Tibial nerve (tissue), 4 donors: ENCODE results near the gene RSPH9. TPM values are rescaled to one million over a fixed set of nuclear protein-coding genes. Genes with fewer than 3 reads are reported as not detected.

Experiments
- DNase-seq, 2 donors: peaks; one replicate each; pipeline ENCODE4 v3.0.0-alpha.2; 2019; ENCODE audit warnings: low spot score in 2 of 2
- H3K27ac ChIP-seq, 4 donors: fragments of 200-600 bp; sonication (generic) in 3 of 4; one replicate each; pipeline ENCODE4 v1.5.1; 2017 to 2019; ENCODE audit warnings: mild to moderate bottlenecking in 1 of 4
- H3K27me3 ChIP-seq, 2 donors: fragments of 200-600 bp; sonication (generic) in 1 of 2; one replicate each; pipeline versions ENCODE4 v1.5.1 to v1.6.0; 2017 to 2019
- H3K36me3 ChIP-seq, 3 donors: fragments of 200-600 bp; sonication (generic); one replicate each; pipeline ENCODE4 v1.5.1; 2018 to 2019
- H3K4me1 ChIP-seq, 4 donors: fragments of 200-600 bp; sonication (generic) in 3 of 4; one replicate each; pipeline ENCODE4 v1.5.1; 2017 to 2019
- H3K4me3 ChIP-seq, 4 donors: fragments of 200-600 bp; sonication (generic) in 3 of 4; one replicate each; pipeline ENCODE4 v1.5.1; 2017 to 2019; ENCODE audit warnings: mild to moderate bottlenecking in 1 of 4, moderate library complexity in 1 of 4
- H3K9me3 ChIP-seq, 4 donors: fragments of 200-600 bp; sonication (generic) in 3 of 4; one replicate each; pipeline ENCODE4 v1.5.1; 2017 to 2019
- CTCF ChIP-seq, 5 experiments: fragments of 200-600 bp in 3 of 5; fragments of 450-650 bp in 2 of 5; sonication (generic) in 3 of 5; IDR thresholded peaks; one replicate each; pipeline ENCODE4 v1.5.1; 2016 to 2019; ENCODE audit warnings: antibody characterized with exemption in 5 of 5, mild to moderate bottlenecking in 3 of 5, moderate library complexity in 2 of 5
- EP300 ChIP-seq, 2 donors: sonication (generic); formaldehyde crosslinking; IDR thresholded peaks; one replicate each; pipeline ENCODE4 v1.6.1; 2017; ENCODE audit warnings: antibody characterized with exemption in 2 of 2, mild to moderate bottlenecking in 1 of 2
- POLR2A ChIP-seq, 2 donors: fragments of 450-650 bp; IDR thresholded peaks; one replicate each; pipeline ENCODE4 v1.6.1; 2017; ENCODE audit warnings: antibody characterized with exemption in 2 of 2, mild to moderate bottlenecking in 2 of 2, moderate library complexity in 2 of 2
- WGBS, 2 donors: methylation state at CpG; one replicate each; pipeline ENCODE4 v1.1.5; 2018; 5-methylcytosine and 5-hydroxymethylcytosine counted together
- total RNA-seq, 4 donors: library from RNA; depleted of rRNA; stranded (reverse); fragments of >200 nt; gene quantifications; one replicate each; pipeline ENCODE4 v1.1.0, GENCODE V29; 2016

The RSPH9 gene
- total RNA-seq, 4 donors from 2014 or later: 0.30 to 0.66 (median 0.63) TPM; not detected in 1

GRCh38 chr6:43720999-43721398 is 76.2 kb downstream of the RSPH9 start:
- no peak overlapping the region for H3K27ac ChIP-seq
- TF ChIP-seq EP300 (IDR thresholded peaks at IDR 0.05): no peak
- no peak for TF ChIP-seq POLR2A (IDR thresholded peaks at IDR 0.05)
- no peak for TF ChIP-seq CTCF (IDR thresholded peaks at IDR 0.05)
- WGBS, 2 donors: 83 to 86% methylated on average over 4 of the region's 4 CpGs
- H3K4me1 ChIP-seq: peaks cover 0 to 68% (median 15%) of the 10 kb centered on the region in 4 donors
- no peaks in the 10 kb centered on the region for H3K9me3 ChIP-seq
- DNase-seq: no peak
- H3K36me3 ChIP-seq: no peaks in the 10 kb centered on the region
- H3K27me3 ChIP-seq: no peaks in the 10 kb centered on the region
- H3K4me3 ChIP-seq: no peak overlapping the region

Other genes starting within 250 kb of the RSPH9 start
- gene ABCC10, start 217.5 kb upstream of the RSPH9 start, total RNA-seq: 10 to 100 TPM; 14.9 to 35.9 (median 27.1) TPM
- gene DLK2, start 189.5 kb upstream of the RSPH9 start, total RNA-seq: 1 to 10 TPM in 2 of 4 donors, not detected in 2; 1.0 to 3.5 TPM
- 10 to 100 TPM; 30.2 to 43.8 (median 32.3) TPM for gene TJAP1, start 167.5 kb upstream of the RSPH9 start, total RNA-seq
- gene LRRC73, start 134.7 kb upstream of the RSPH9 start, total RNA-seq: 1 to 10 TPM in 3 of 4 donors, under 1 TPM in 1; 0.59 to 2.4 (median 1.3) TPM
- 100 to 1,000 TPM in 1 of 4 donors, 10 to 100 TPM in 3; 61.7 to 105 (median 77.9) TPM for gene YIPF3, start 128.1 kb upstream of the RSPH9 start, total RNA-seq
- 10 to 100 TPM; 24.5 to 45.5 (median 29.7) TPM for gene POLR1C, start 127.9 kb upstream of the RSPH9 start, total RNA-seq
- gene XPO5, start 69.0 kb upstream of the RSPH9 start, total RNA-seq: 10 to 100 TPM; 12.5 to 38.3 (median 32.8) TPM
- gene POLH, start 68.9 kb upstream of the RSPH9 start, total RNA-seq: 1 to 10 TPM; 6.0 to 9.2 (median 8.5) TPM
- gene GTPBP2, start 15.8 kb upstream of the RSPH9 start, total RNA-seq: 10 to 100 TPM; 33.2 to 58.5 (median 39.7) TPM
- gene MAD2L1BP, start 9.2 kb upstream of the RSPH9 start, total RNA-seq: 10 to 100 TPM; 16.3 to 36.9 (median 21.5) TPM
- gene MRPS18A, start 42.8 kb downstream of the RSPH9 start, total RNA-seq: 10 to 100 TPM; 38.1 to 45.8 (median 43.9) TPM
- gene VEGFA, start 125.2 kb downstream of the RSPH9 start, total RNA-seq: 100 to 1,000 TPM; 175 to 220 (median 177) TPM